Sigmoid colon (tissue), 7 donors: ENCODE results near the gene PELI3. TPM values are rescaled to one million over a fixed set of nuclear protein-coding genes. Genes with fewer than 3 reads are reported as not detected.

Source experiments
- DNase-seq: peaks from one replicate; pipeline ENCODE4 v3.0.0-alpha.2; 2019
- H3K27ac ChIP-seq, 4 donors: fragments of 200-600 bp; sonication (generic); one replicate each; pipeline ENCODE4 v1.5.1; 2016 to 2019; ENCODE audit warnings: mild to moderate bottlenecking in 1 of 4
- H3K27me3 ChIP-seq, 3 donors: fragments of 200-600 bp; sonication (generic); one replicate each; pipeline ENCODE4 v1.5.1; 2019; ENCODE audit warnings: mild to moderate bottlenecking in 1 of 3
- H3K36me3 ChIP-seq, 4 donors: fragments of 200-600 bp; sonication (generic); one replicate each; pipeline ENCODE4 v1.5.1; 2016 to 2019
- H3K4me1 ChIP-seq, 4 donors: fragments of 200-600 bp; sonication (generic); one replicate each; pipeline ENCODE4 v1.5.1; 2017 to 2019
- H3K4me3 ChIP-seq, 4 donors: fragments of 200-600 bp; sonication (generic); one replicate each; pipeline ENCODE4 v1.5.1; 2017 to 2019; ENCODE audit warnings: mild to moderate bottlenecking in 2 of 4, moderate library complexity in 1 of 4
- H3K9me3 ChIP-seq, 4 donors: fragments of 200-600 bp in 3 of 4; sonication (generic) in 3 of 4; one replicate each; pipeline versions ENCODE4 v1.5.1 to v1.6.1; 2013 to 2019
- EP300 ChIP-seq, 4 donors: sonication (generic); formaldehyde crosslinking; IDR thresholded peaks; one replicate each; pipeline ENCODE4 v1.6.1; 2017; ENCODE audit warnings: antibody characterized with exemption in 4 of 4
- POLR2A ChIP-seq, 2 donors: fragments of 450-650 bp; IDR thresholded peaks; one replicate each; pipeline ENCODE4 v1.6.1; 2016; ENCODE audit warnings: antibody characterized with exemption in 2 of 2, mild to moderate bottlenecking in 2 of 2, moderate library complexity in 2 of 2
- POLR2AphosphoS5 ChIP-seq, 4 donors: sonication (generic); formaldehyde crosslinking; IDR thresholded peaks; one replicate each; pipeline ENCODE4 v1.6.1; 2017; ENCODE audit warnings: antibody characterized with exemption in 4 of 4
- WGBS, 2 donors: extraction: QIAGEN DNeasy Blood & Tissue Kit; methylation state at CpG; one replicate each; pipeline ENCODE4 v1.1.7; 2013; 5-methylcytosine and 5-hydroxymethylcytosine counted together
- intact Hi-C: fragments of 100-400 bp; cut with DNase I; formaldehyde crosslinking; loops from one replicate; pipeline ENCODE4 v1.15.1; 2023
- polyA plus RNA-seq, 3 donors: library from polyadenylated mRNA; stranded (reverse); fragments of 200-250 nt; gene quantifications; one replicate each; pipeline ENCODE4 v1.2.3, GENCODE V29; 2013
- total RNA-seq, 4 donors: library from RNA; depleted of rRNA; stranded (reverse); fragments of >200 nt; gene quantifications; one replicate each; pipeline ENCODE4 v1.1.0, GENCODE V29; 2016
- TF ChIP-seq, protein P1 (sequence below), 4 experiments: fragments of 450-650 bp in 3 of 4; fragments of 200-600 bp in 1 of 4; IDR thresholded peaks; one replicate each; pipeline ENCODE4 v1.5.1; 2016 to 2019; ENCODE audit warnings: antibody characterized with exemption in 4 of 4, mild to moderate bottlenecking in 3 of 4, moderate library complexity in 2 of 4
- donor health status: healthy with polysubstance abuse.
- donor health status: Bipolar disorder and iron deficiency.
- donor health status: healthy.

PELI3 gene
- total and polyA plus RNA-seq, 7 donors: 5.0 to 26.4 (median 16.9) TPM

- Histone ChIP-seq H3K4me3 (no peak overlapping the region), H3K36me3 (peaks cover 1 to 29% (median 22%) of the 10 kb centered on the region in 4 donors), H3K9me3 (no peaks in the 10 kb centered on the region), H3K27me3 (no peaks in the 10 kb centered on the region), H3K4me1 (peaks cover 0 to 50% (median 41%) of the 10 kb centered on the region in 4 donors), H3K27ac (peak overlapping the region in 1 of 4 donors; percentile 96)
- intact Hi-C loops: no loop called here
- WGBS, 2 donors: 5 to 14% methylated on average over 30 of the region's 30 CpGs
- DNase-seq: no peak
- no peak for TF ChIP-seq POLR2AphosphoS5 (IDR thresholded peaks at IDR 0.05)
- no peak for TF ChIP-seq EP300 (IDR thresholded peaks at IDR 0.05)
- TF ChIP-seq, protein P1, sequence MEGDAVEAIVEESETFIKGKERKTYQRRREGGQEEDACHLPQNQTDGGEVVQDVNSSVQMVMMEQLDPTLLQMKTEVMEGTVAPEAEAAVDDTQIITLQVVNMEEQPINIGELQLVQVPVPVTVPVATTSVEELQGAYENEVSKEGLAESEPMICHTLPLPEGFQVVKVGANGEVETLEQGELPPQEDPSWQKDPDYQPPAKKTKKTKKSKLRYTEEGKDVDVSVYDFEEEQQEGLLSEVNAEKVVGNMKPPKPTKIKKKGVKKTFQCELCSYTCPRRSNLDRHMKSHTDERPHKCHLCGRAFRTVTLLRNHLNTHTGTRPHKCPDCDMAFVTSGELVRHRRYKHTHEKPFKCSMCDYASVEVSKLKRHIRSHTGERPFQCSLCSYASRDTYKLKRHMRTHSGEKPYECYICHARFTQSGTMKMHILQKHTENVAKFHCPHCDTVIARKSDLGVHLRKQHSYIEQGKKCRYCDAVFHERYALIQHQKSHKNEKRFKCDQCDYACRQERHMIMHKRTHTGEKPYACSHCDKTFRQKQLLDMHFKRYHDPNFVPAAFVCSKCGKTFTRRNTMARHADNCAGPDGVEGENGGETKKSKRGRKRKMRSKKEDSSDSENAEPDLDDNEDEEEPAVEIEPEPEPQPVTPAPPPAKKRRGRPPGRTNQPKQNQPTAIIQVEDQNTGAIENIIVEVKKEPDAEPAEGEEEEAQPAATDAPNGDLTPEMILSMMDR (IDR thresholded peaks at IDR 0.05): no peak
- TF ChIP-seq POLR2A (IDR thresholded peaks at IDR 0.05): no peak
Observed at GRCh38 chr11:66419825-66420224, 46.9 kb upstream of the PELI3 start.

DNA sequence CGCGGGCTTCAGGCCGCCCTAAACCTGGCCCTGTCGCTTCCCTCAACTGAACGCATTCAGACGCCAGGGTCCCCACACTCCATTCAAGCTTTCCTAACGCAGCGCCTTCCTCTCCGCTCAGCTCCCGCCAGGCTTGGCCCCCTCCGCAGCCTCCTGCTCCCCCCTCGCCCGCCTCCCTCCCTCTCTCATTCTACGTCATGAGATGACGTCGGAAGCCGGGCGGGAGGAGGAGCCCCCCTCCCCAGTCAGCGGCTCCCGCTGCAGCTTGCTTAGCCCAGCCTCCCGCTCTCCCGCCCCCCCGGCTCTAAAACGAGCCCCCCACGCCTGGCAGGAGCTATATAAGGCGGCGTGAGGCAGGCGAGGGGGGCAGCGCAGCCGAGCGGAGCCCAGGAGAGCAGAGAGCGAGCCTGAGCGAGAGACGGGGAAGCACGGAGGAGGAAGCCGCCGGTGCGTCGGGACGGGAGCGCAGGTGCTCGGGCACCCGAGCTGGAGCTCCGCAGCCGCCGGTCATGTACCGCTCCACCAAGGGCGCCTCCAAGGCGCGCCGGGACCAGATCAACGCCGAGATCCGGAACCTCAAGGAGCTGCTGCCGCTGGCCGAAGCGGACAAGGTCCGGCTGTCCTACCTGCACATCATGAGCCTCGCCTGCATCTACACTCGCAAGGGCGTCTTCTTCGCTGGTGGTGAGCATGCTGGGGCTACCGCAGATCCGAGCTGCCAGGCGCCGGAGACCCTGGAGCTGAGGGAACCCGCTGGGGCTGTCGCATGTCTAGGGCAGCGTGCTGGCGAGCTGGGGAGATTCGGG is 45.8 kb upstream of the PELI3 start, which contains the start of gene NPAS4:
TSS of gene NPAS4 (plus strand) at position 365 of the 806 bp plus-strand sequence. CDS start at position 510, 145 bp downstream.
- Histone ChIP-seq H3K36me3 (peaks cover 12 to 39% (median 30%) of the 10 kb centered on the region in 4 donors), H3K4me1 (peaks cover 0 to 46% (median 41%) of the 10 kb centered on the region in 4 donors), H3K4me3 (no peak within 1 kb of the TSS), H3K27ac (peak within 1 kb of the TSS in 3 of 4 donors; percentile 17 to 96 (median 67)), H3K27me3 (no peaks in the 10 kb centered on the region), H3K9me3 (no peaks in the 10 kb centered on the region)
- no peak for DNase-seq
- TF ChIP-seq POLR2A (IDR thresholded peaks at IDR 0.05) (no peak), EP300 (IDR thresholded peaks at IDR 0.05) (no peak), POLR2AphosphoS5 (IDR thresholded peaks at IDR 0.05) (no peak)
- TF ChIP-seq, protein P1 (IDR thresholded peaks at IDR 0.05): no peak
- 10 to 27% methylated on average over 71 of the region's 71 CpGs for WGBS, 2 donors
- intact Hi-C loops: no loop called here

- peak; percentile 75 to 82 (median 78) for TF ChIP-seq POLR2AphosphoS5 (IDR thresholded peaks at IDR 0.05)
- no peak for TF ChIP-seq POLR2A (IDR thresholded peaks at IDR 0.05)
- peak in 1 of 4 donors; percentile 52 for TF ChIP-seq EP300 (IDR thresholded peaks at IDR 0.05)
- H3K36me3 ChIP-seq: peaks cover 12 to 47% (median 36%) of the 10 kb centered on the region in 4 donors
- intact Hi-C loops: no loop called here
- no peaks in the 10 kb centered on the region for H3K27me3 ChIP-seq
- H3K4me3 ChIP-seq: no peak overlapping the region
- DNase-seq: peak; percentile 96
- WGBS, 2 donors: 13 to 17% methylated on average over 38 of the region's 38 CpGs
- H3K4me1 ChIP-seq: peaks cover 0 to 46% (median 41%) of the 10 kb centered on the region in 4 donors
- peak overlapping the region in 3 of 4 donors; percentile 17 to 96 (median 67) for H3K27ac ChIP-seq
- no peaks in the 10 kb centered on the region for H3K9me3 ChIP-seq
Observed at GRCh38 chr11:66421492-66422205, 45.1 kb upstream of the PELI3 start.

GRCh38 chr11:66426314-66426713 is 40.4 kb upstream of the PELI3 start:
- WGBS, 2 donors: 76 to 85% methylated on average over 23 of the region's 23 CpGs
- intact Hi-C loops: no loop called here
- peaks cover 0 to 2% (median 1%) of the 10 kb centered on the region in 4 donors for H3K4me1 ChIP-seq
- no peaks in the 10 kb centered on the region for H3K27me3 ChIP-seq
- no peak overlapping the region for H3K27ac ChIP-seq
- H3K4me3 ChIP-seq: no peak overlapping the region
- peaks cover 12 to 51% (median 37%) of the 10 kb centered on the region in 4 donors for H3K36me3 ChIP-seq
- no peak for DNase-seq
- H3K9me3 ChIP-seq: no peaks in the 10 kb centered on the region
- no peak for TF ChIP-seq EP300 (IDR thresholded peaks at IDR 0.05)
- no peak for TF ChIP-seq POLR2A (IDR thresholded peaks at IDR 0.05)
- no peak for TF ChIP-seq POLR2AphosphoS5 (IDR thresholded peaks at IDR 0.05)
- TF ChIP-seq, protein P1 (IDR thresholded peaks at IDR 0.05): no peak

- Histone ChIP-seq H3K36me3 (peaks cover 12 to 49% (median 23%) of the 10 kb centered on the region in 4 donors), H3K9me3 (no peaks in the 10 kb centered on the region), H3K27ac (no peak overlapping the region), H3K4me1 (no peaks in the 10 kb centered on the region), H3K4me3 (no peak overlapping the region), H3K27me3 (no peaks in the 10 kb centered on the region)
- WGBS, 2 donors: 83 to 84% methylated on average over 2 of the region's 2 CpGs
- DNase-seq: no peak
- intact Hi-C loops: no loop called here
- TF ChIP-seq POLR2AphosphoS5 (IDR thresholded peaks at IDR 0.05) (no peak), EP300 (IDR thresholded peaks at IDR 0.05) (no peak), POLR2A (IDR thresholded peaks at IDR 0.05) (no peak)
- TF ChIP-seq, protein P1 (IDR thresholded peaks at IDR 0.05): no peak
Observed at GRCh38 chr11:66428933-66429332, 37.8 kb upstream of the PELI3 start.
